ENCODE results near the gene RPS6KL1. TPM values are rescaled to one million over a fixed set of nuclear protein-coding genes. Genes with fewer than 3 reads are reported as not detected.

The RPS6KL1 gene
- total RNA-seq, 8 experiments from 2014 or later: 1.6 to 45.1 (median 29.0) TPM

DNA sequence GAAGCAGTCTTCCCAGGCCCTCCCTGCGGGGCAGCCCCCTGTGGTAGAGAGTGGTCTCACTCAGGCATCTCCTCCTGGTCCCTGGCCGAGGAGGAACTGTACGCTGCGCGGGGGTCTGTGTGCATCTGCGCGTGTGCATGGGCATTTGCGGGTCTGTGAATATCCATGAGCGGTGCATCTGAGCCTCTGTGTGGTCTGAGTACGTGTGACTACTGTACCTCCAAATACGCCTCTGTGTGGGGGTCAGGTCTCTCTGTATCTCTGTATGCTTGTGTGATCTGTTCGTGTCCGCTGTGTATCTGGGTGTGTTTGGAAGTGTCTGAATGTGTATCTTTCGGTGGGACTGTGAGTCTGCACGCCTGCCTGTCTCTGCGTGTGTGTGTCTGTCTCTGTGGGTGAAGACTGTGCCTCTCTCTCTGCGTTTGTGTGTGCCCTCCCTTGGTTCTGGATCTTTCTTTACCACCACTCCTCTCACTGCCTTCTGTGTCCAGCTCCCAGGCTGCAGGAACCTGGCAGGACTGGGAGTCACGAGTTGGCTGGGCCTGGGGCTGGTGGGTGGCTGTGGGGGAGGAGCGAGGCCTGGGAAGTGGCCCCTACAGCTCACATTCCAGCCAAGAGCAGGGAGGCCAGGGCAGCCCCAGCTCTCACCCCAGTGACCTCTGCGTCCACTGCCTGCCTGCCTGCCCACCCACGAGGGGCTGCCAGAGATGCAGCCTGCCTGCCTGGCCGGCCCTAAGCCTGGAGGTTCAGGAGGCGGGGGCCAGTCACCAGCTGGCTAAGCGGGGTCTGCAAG lies 33.4 kb upstream of the RPS6KL1 start:
- in situ Hi-C loops (cut with MboI; ENCODE audit: low pct_unique_long_range_greater_than_20kb in 2 of 9, low sequenced_read_pairs in 9 of 9, unreplicated experiment in 9 of 9): no loop called here
- peak in 3 of 8 experiments; percentile 7 to 16 (median 10) for ATAC-seq (replicated peaks in 6 of 8)
- Histone ChIP-seq H3K4me1 (replicated peaks in 1 of 2) (peaks cover 17 to 41% of the 10 kb centered on the region in 2 donors), H3K27ac (no peak overlapping the region), H3K4me3 (no peak overlapping the region)
- WGBS, 10 experiments: 20 to 89% (median 65%) methylated on average over 1 to 5 of the region's 24 CpGs; no CpG with 5 or more reads in 6 of the 10 experiments

DNA sequence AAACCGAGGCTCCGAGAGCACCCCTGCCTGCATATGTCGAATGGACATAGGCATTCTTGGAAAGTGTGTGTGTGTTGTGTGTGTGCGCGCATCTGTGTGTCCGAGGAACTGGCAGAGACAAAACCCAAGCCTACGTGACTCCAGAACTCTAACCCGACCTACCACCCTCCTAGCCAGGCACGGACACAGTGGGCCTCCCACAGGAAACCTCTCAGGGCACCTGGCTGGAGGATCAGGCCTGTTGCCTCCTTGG lies 32.9 kb upstream of the RPS6KL1 start:
- 83 to 100% (median 91%) methylated on average over 2 to 4 of the region's 9 CpGs; no CpG with 5 or more reads in 7 of the 10 experiments for WGBS, 10 experiments
- peak overlapping the region in 2 of 5 donors; percentile 30 to 31 for H3K4me3 ChIP-seq
- H3K4me1 ChIP-seq (replicated peaks in 1 of 2): peaks cover 22 to 46% of the 10 kb centered on the region in 2 donors
- no peak overlapping the region for H3K27ac ChIP-seq
- in situ Hi-C loops (cut with MboI; ENCODE audit: low pct_unique_long_range_greater_than_20kb in 2 of 9, low sequenced_read_pairs in 9 of 9, unreplicated experiment in 9 of 9): no loop called here
- no peak for ATAC-seq (replicated peaks in 6 of 8)

DNA sequence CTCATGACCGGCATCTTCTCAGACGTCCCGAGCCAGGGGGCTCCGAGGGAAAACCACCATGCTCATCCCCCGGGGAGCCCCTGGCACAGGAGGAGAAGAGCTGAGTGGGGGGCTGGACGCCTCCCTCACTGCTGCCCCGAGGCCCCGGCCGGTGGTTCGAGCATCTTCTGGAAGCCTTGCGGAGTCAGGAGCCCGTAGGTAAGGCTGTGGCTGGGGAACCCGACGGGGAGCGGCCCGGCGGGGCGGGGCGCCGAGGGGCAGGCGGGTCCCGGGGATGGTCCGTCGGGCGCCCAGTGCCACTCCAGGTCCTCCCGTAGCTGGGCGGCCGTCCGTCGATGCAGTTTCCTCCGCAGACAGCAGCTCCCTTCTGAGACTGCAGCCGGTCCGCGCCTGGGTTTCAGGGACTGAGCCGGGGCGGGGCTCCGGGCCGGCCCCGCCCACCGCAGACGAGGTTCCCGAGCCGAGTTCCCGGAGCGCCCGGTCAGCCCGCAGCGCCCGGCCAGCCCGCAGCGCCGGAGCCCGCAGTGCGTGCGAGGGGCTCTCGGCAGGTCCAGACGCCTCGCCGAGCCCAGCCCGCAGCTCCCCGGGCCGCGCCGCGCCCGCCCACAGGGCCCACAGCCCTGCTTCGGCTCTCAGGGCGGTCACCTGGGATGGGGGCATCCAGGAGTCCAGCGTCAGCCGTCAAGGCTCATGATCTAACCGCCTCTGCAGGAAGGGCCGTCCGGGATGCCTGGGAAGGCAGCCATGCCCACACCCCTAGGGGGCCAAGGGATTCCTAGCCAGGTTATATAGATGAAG lies 32.4 kb upstream of the RPS6KL1 start, which contains the start of gene PGF:
TSS of gene PGF (minus strand) at position 369 of the 798 bp plus-strand sequence. CDS start at position 14, 355 bp downstream.
- in situ Hi-C loops (cut with MboI; ENCODE audit: low pct_unique_long_range_greater_than_20kb in 2 of 9, low sequenced_read_pairs in 9 of 9, unreplicated experiment in 9 of 9): no loop called here
- peak within 1 kb of the TSS in 1 of 2 donors; percentile 9 for H3K27ac ChIP-seq
- WGBS, 10 experiments: 0% methylated on average over 2 of the region's 73 CpGs; no CpG with 5 or more reads in 9 of the 10 experiments
- H3K4me3 ChIP-seq: peak within 1 kb of the TSS; percentile 21 to 31 (median 29)
- ATAC-seq (replicated peaks in 6 of 8): peak; percentile 54 to 92 (median 76)
- H3K4me1 ChIP-seq (replicated peaks in 1 of 2): peaks cover 22 to 49% of the 10 kb centered on the region in 2 donors

DNA sequence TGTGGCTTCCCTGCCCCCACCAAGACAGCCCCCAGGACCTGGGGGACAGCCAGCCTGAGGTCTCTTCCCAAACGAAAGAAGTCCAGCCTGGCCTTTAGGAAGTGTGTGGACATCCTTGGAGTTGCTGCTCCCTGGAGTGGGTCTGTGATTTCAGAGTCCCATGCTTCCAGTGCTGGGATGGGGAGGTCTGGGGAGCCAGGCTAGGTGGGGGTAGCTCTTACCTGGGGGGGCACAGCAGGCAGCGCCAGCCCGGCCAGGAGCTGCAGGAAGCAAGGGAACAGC lies 31.8 kb upstream of the RPS6KL1 start:
- ATAC-seq (replicated peaks in 6 of 8): no peak

DNA sequence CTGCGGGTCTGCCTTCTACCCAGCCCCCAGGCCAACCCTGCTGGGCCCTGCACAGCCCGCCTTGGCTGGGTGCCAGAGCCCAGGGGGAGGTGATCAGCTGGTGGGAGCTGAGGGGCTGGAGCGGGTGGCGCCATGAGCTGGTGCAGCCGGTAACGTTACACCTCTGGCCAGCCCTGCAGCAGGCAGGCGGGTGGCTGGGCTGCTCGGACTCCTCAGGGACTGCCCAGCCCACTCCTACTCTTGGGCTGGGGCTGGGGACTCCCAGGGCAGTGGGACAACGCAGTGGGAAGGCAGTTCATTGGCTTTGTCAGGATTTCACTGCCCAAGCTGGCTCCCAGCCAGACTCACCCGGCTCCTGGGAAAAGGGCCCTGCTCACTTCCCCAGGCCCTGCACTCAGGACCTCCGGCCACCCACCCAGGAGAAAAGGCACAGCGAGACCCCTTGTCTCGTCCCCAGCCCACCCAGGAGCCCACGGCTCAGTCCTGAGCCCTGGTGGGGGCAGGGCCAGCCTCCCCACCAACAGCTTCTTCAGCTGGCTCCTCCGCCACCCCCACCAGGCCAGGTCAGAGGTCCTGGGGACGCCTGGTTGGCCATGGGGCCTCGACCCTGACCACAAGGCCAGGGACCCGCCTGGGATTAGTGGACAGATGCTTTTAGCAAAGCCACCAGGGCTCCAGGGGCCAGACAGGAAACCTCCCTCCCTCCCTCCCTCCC lies 31.3 kb upstream of the RPS6KL1 start:
- Histone ChIP-seq H3K27ac (peak overlapping the region in 1 of 2 donors; percentile 9), H3K4me3 (peak overlapping the region in 3 of 5 donors; percentile 6 to 29 (median 15)), H3K4me1 (replicated peaks in 1 of 2) (peaks cover 22 to 49% of the 10 kb centered on the region in 2 donors)
- in situ Hi-C loops (cut with MboI; ENCODE audit: low pct_unique_long_range_greater_than_20kb in 2 of 9, low sequenced_read_pairs in 9 of 9, unreplicated experiment in 9 of 9): no loop called here
- ATAC-seq (replicated peaks in 6 of 8): peak in 6 of 8 experiments; percentile 13 to 80 (median 70)
- whole genome bisulfite sequencing, 10 experiments: 20 to 67% (median 32%) methylated on average over 1 to 9 of the region's 18 CpGs; no CpG with 5 or more reads in 6 of the 10 experiments

More for the DNA sequence above, 31.8 kb upstream of the RPS6KL1 start:
- no peak overlapping the region for H3K27ac ChIP-seq
- H3K4me1 ChIP-seq (replicated peaks in 1 of 2): peaks cover 22 to 49% of the 10 kb centered on the region in 2 donors
- H3K4me3 ChIP-seq: peak overlapping the region in 4 of 5 donors; percentile 26 to 31 (median 30)
- in situ Hi-C loops (cut with MboI; ENCODE audit: low pct_unique_long_range_greater_than_20kb in 2 of 9, low sequenced_read_pairs in 9 of 9, unreplicated experiment in 9 of 9): no loop called here
- WGBS, 10 experiments: no CpG with 5 or more reads among the region's 3 CpGs

DNA sequence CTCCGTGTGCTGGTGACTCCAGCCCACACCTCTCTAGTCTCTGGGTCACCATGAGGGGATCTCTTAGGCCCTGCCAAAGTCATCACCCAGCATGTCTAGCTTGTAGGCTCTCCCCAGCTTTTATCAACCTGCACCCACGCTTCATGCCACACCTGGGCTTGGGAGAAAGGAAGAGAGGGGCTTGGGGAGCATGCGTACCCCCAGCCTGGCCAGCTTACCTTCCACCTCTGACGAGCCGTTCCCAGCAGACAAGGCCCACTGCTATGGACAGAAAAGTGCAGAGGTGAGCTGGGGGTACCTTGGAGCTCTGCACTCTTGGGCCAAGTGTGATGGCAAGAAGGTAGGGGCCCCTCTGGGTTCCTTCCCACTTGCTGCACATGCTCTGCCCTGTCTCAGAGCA lies 30.6 kb upstream of the RPS6KL1 start:
- H3K4me1 ChIP-seq (replicated peaks in 1 of 2): peaks cover 22 to 49% of the 10 kb centered on the region in 2 donors
- in situ Hi-C loops (cut with MboI; ENCODE audit: low pct_unique_long_range_greater_than_20kb in 2 of 9, low sequenced_read_pairs in 9 of 9, unreplicated experiment in 9 of 9): no loop called here
- peak in 2 of 8 experiments; percentile 2 to 3 for ATAC-seq (replicated peaks in 6 of 8)
- H3K4me3 ChIP-seq: peak overlapping the region in 1 of 5 donors; percentile 29
- WGBS, 10 experiments: 60 to 100% (median 80%) methylated on average over 2 to 3 of the region's 5 CpGs; no CpG with 5 or more reads in 7 of the 10 experiments
- no peak overlapping the region for H3K27ac ChIP-seq

DNA sequence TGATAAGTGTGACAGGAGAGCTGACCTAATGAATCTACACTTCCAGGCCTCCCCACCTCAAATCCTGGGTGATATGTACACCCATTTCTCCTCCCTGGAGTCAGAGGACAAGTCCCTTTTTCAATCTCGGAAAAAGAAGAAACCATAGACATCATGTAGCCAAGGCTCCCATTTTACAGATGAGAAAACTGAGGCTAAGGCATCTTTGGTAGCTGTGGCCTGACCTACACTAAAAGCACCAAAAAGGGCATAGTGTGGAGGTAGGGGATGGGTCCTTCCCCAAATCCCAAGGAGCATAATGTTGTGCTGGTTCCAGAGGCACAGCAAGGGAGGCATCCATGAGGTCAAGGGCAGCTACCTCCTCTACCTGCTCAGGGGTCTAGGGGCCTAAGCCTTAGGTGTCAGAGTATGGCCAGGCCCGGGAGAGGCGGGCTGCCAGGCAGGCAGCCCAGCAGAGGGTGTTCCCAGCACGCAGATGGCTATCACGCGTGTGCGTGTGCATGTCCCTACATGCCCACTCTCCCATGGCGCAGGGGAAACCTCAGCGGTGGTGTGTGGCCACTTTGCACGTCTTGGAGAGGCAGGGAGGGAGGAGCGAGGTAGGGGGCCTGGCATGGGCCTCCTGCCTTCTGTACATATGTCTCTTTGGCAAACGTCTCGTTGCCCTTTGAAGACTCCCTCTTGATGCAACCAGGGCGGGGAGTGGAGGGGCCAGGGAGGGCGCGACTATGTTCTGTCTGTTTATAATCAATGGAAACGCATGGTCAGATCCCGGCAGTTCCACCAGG lies 29.8 kb upstream of the RPS6KL1 start:
- ATAC-seq (replicated peaks in 6 of 8): peak in 2 of 8 experiments; percentile 4 to 37
- Histone ChIP-seq H3K4me1 (replicated peaks in 1 of 2) (peaks cover 22 to 49% of the 10 kb centered on the region in 2 donors), H3K27ac (no peak overlapping the region), H3K4me3 (no peak overlapping the region)
- in situ Hi-C loops (cut with MboI; ENCODE audit: low pct_unique_long_range_greater_than_20kb in 2 of 9, low sequenced_read_pairs in 9 of 9, unreplicated experiment in 9 of 9): no loop called here
- WGBS, 10 experiments: 27 to 100% (median 95%) methylated on average over 1 to 6 of the region's 18 CpGs; no CpG with 5 or more reads in 6 of the 10 experiments

DNA sequence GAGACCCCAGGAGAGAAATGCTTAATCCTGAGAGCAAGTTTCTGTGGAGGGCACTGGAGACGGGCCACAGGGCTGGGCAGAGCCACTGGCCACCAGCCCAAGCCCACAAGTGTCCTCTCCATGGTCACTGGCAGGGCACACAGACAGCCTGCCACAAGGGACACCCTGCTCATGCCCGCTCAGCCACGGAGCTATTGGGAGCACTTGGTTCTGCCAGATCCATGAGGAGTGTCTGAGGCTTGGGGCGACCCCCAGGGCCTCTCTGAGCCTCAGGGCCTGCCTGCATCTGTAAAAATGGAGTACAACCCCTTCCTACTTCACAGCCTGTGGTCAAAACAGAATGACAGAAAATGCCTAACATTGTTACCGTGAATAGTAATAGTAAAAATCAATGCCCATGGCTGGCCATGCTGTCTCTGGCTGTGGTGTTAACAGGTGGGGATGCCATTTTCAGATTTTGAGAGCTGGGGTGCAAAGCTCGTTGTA lies 29.2 kb upstream of the RPS6KL1 start:
- in situ Hi-C loops (cut with MboI; ENCODE audit: low pct_unique_long_range_greater_than_20kb in 2 of 9, low sequenced_read_pairs in 9 of 9, unreplicated experiment in 9 of 9): no loop called here
- Histone ChIP-seq H3K4me3 (no peak overlapping the region), H3K4me1 (replicated peaks in 1 of 2) (peaks cover 22 to 49% of the 10 kb centered on the region in 2 donors), H3K27ac (no peak overlapping the region)
- WGBS, 10 experiments: 80 to 86% (median 81%) methylated on average over 1 to 4 of the region's 6 CpGs; no CpG with 5 or more reads in 6 of the 10 experiments
- no peak for ATAC-seq (replicated peaks in 6 of 8)

DNA sequence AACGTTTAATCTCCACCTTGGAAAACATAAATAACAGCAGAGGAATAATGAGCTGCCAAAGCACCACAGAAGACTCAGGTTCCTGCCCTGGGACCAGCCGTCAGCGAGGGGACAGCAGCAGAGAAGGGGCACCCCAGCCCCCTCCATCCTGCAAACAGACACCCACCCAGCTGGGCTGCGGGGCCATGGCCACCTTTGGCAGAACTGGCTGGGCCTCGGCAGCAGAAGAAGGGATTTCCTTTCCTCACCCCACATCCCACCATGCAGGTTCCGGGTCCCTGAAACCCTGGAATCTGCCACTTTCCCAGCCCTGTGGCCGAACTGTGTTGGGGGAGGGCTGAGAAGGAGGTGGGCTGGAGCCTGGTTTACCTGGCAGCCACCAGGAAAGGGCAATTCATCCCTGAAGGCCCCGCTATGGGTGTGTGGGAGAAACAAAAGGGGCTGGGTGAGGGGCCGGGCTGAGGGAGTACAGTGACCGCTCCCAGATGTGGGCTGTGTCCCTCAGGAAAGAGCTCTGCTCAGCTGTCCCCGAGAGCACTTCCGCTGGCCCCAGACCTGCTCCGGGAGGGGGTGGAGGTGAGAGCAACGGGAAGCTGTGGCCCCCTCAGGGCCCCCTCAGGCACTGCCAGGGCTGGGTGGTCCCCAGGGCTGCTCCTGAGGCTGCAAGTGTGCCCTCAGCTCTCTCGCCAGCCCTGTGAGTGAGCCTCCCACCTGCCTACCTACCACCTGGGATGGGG lies 28.6 kb upstream of the RPS6KL1 start:
- no peak for ATAC-seq (replicated peaks in 6 of 8)
- Histone ChIP-seq H3K4me1 (replicated peaks in 1 of 2) (peaks cover 22 to 46% of the 10 kb centered on the region in 2 donors), H3K27ac (no peak overlapping the region), H3K4me3 (no peak overlapping the region)
- WGBS, 10 experiments: 14 to 100% (median 50%) methylated on average over 1 of the region's 15 CpGs; no CpG with 5 or more reads in 7 of the 10 experiments
- in situ Hi-C loops (cut with MboI; ENCODE audit: low pct_unique_long_range_greater_than_20kb in 2 of 9, low sequenced_read_pairs in 9 of 9, unreplicated experiment in 9 of 9): no loop called here

DNA sequence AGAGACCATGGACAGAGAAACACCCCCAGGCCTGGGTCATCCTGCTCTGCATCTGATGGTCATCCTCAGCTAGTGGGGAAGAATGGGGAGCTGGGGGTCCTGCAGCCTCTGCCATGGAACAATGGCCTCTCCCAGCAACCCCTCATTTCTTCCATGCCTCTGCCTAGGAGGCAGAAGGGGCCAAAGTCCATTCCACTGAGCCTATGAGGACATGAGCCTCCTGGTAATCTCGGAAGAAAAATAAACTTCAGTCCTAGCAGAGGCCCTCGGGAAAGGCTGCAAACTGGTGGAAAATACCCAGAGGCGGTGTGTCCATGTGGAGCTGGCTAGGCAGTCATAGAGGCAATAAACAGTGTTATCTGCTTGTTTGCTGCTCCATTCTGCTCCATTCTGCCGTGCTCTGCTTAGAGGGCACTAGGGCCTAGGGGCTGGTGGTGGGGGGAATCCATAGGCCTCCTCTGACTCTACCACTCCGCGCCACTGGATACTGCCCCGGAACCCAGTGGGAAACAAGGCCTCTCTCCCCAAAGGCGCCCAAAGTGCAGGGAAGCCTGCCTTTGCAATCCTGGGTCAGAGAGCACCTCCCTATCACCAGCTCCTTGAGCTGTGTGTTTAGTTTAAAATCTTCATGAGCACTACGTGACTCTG lies 27.9 kb upstream of the RPS6KL1 start:
- in situ Hi-C loops (cut with MboI; ENCODE audit: low pct_unique_long_range_greater_than_20kb in 2 of 9, low sequenced_read_pairs in 9 of 9, unreplicated experiment in 9 of 9): no loop called here
- ATAC-seq (replicated peaks in 6 of 8): no peak
- Histone ChIP-seq H3K4me3 (no peak overlapping the region), H3K27ac (no peak overlapping the region), H3K4me1 (replicated peaks in 1 of 2) (peaks cover 22 to 42% of the 10 kb centered on the region in 2 donors)
- 62 to 97% (median 65%) methylated on average over 1 to 6 of the region's 9 CpGs; no CpG with 5 or more reads in 6 of the 10 experiments for WGBS, 10 experiments

DNA sequence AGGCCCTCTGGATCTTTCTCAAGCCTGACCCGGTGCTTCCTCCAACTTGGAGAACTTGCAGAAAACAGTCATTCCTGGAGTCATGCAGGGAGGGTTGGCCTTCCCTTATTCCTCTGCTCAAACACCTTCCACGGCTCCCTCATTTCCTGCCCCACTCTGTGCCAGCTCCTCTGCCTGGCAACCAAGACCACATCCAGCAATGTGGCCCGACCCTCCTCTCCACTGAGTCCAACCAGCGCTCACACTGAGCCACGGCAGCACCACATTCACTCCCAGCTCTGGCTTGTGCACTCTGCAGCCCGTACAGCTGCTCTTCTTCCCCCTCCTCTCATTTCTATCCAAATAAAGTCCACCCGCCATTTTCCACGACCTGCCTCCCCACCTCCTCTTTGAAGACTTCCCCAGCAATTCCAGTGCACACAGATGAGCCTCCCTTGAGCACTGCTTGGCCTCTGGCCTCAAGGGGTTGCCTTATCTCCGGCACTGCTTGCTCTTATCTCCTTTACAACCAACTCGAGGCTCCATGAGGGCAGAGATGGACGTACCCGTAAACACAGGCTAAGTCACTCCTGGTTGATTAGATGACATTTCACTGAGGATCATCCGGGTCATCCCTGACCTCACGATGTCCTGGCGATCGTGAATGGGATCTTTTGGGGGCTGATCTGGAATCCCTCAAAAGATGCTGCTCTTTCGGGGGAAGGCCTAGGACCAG lies 27.0 kb upstream of the RPS6KL1 start:
- Histone ChIP-seq H3K27ac (no peak overlapping the region), H3K4me3 (no peak overlapping the region), H3K4me1 (replicated peaks in 1 of 2) (peaks cover 22 to 39% of the 10 kb centered on the region in 2 donors)
- WGBS, 10 experiments: 54 to 100% (median 88%) methylated on average over 1 to 9 of the region's 17 CpGs; no CpG with 5 or more reads in 3 of the 10 experiments
- in situ Hi-C loops (cut with MboI; ENCODE audit: low pct_unique_long_range_greater_than_20kb in 2 of 9, low sequenced_read_pairs in 9 of 9, unreplicated experiment in 9 of 9): loop anchor here in 1 of 9 experiments (25.0 kb wide), 1 partner anchor 137 kb away; no protein-coding TSS in a partner anchor
- no peak for ATAC-seq (replicated peaks in 6 of 8)
